22Rv1 (cell line): ENCODE results near the gene GLB1L3.

Experiments used
- ZFX ChIP-seq: fragments of 450-650 bp; IDR thresholded peaks from 2 replicates; pipeline ENCODE4 v1.6.1; 2017; ENCODE audit warnings: antibody characterized with exemption, borderline replicate concordance
- TF ChIP-seq, protein P1 (sequence below): fragments of 450-650 bp; IDR thresholded peaks from 2 replicates; pipeline ENCODE4 v1.5.1; 2017; ENCODE audit warnings: mild to moderate bottlenecking

DNA sequence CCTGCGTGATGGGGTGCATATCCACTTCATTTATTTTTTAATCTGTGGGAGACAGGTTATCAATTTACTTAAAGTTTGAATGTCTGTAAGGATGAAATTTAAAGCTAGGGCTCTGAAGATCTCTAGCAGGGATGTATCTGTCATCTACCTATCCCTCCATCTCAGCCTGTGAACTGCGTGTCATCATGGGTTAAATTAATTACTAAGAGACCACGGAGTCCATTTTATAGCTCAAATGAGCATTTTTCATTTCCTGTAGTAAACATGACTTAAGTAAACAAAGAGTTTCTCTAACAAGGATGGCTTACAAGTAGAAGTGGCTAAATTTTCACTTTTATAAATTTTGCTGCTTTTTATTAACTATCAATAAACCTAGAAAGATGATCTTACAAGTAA, 2.9 kb upstream of the GLB1L3 start:
- TF ChIP-seq, protein P1, sequence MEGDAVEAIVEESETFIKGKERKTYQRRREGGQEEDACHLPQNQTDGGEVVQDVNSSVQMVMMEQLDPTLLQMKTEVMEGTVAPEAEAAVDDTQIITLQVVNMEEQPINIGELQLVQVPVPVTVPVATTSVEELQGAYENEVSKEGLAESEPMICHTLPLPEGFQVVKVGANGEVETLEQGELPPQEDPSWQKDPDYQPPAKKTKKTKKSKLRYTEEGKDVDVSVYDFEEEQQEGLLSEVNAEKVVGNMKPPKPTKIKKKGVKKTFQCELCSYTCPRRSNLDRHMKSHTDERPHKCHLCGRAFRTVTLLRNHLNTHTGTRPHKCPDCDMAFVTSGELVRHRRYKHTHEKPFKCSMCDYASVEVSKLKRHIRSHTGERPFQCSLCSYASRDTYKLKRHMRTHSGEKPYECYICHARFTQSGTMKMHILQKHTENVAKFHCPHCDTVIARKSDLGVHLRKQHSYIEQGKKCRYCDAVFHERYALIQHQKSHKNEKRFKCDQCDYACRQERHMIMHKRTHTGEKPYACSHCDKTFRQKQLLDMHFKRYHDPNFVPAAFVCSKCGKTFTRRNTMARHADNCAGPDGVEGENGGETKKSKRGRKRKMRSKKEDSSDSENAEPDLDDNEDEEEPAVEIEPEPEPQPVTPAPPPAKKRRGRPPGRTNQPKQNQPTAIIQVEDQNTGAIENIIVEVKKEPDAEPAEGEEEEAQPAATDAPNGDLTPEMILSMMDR, result no peak
- no peak for TF ChIP-seq ZFX
